Common myeloid progenitor, CD34-positive (primary cell): ENCODE data around the gene GRM4.

Experiments
- CTCF ChIA-PET: fragments of 350-600 bp; sonication (Branson Sonifier 250); formaldehyde crosslinking; loops from one replicate; lab custom pipeline; 2021; ENCODE audit warnings: antibody characterized with exemption; lab: Charles Lee
- POLR2A ChIA-PET: fragments of 350-600 bp; sonication (Branson Sonifier 250); formaldehyde crosslinking; loops from one replicate; lab custom pipeline; 2021; ENCODE audit warnings: antibody characterized with exemption; lab: Charles Lee
- DNase-seq, 3 donors: peaks; one replicate each; pipeline versions ENCODE4 v3.0.0 to v3.0.0-alpha.2; 2013
- H3K27ac ChIP-seq, 2 experiments: 1 replicate in 1 of 2; 2 replicates in 1 of 2; pipeline ENCODE4 v1.7.0; 2013; ENCODE audit warnings: inconsistent platforms in 2 of 2, low read length in 2 of 2, mild to moderate bottlenecking in 2 of 2, low read depth in 1 of 2, moderate library complexity in 1 of 2; ENCODE audit not compliant: severe bottlenecking in 2 of 2, insufficient read depth in 1 of 2, poor library complexity in 1 of 2
- H3K27me3 ChIP-seq, 5 experiments: replicated peaks in 2 of 5; 1 replicate in 3 of 5; 2 replicates in 2 of 5; pipeline versions ENCODE4 v1.6.1 to v1.7.0; 2013; ENCODE audit warnings: low read length in 4 of 5, mild to moderate bottlenecking in 2 of 5, moderate library complexity in 2 of 5, inconsistent platforms in 1 of 5; ENCODE audit not compliant: insufficient read depth in 5 of 5, control insufficient read depth in 4 of 5
- H3K36me3 ChIP-seq, 4 experiments: 1 replicate in 2 of 4; 2 replicates in 2 of 4; pipeline versions ENCODE4 v1.6.1 to v1.7.0; 2013; ENCODE audit warnings: low read length in 3 of 4, control low read depth in 1 of 4, mild to moderate bottlenecking in 1 of 4; ENCODE audit not compliant: control insufficient read depth in 4 of 4, insufficient read depth in 4 of 4
- H3K4me1 ChIP-seq, 4 experiments: 1 replicate in 3 of 4; 2 replicates in 1 of 4; pipeline versions ENCODE4 v1.6.1 to v1.7.1; 2013; ENCODE audit warnings: low read length in 3 of 4, mild to moderate bottlenecking in 3 of 4, control low read depth in 1 of 4, inconsistent platforms in 1 of 4, moderate library complexity in 1 of 4; ENCODE audit not compliant: control insufficient read depth in 4 of 4, insufficient read depth in 4 of 4; ENCODE audit errors: control extremely low read depth in 1 of 4
- H3K4me3 ChIP-seq, 7 experiments: 1 replicate in 4 of 7; 2 replicates in 3 of 7; pipeline versions ENCODE4 v1.5.1 to v1.7.0; 2013; ENCODE audit warnings: mild to moderate bottlenecking in 7 of 7, low read length in 6 of 7, moderate library complexity in 6 of 7, inconsistent platforms in 2 of 7, low read depth in 2 of 7, control low read depth in 1 of 7; ENCODE audit not compliant: insufficient read depth in 4 of 7, control insufficient read depth in 1 of 7; ENCODE audit errors: extremely low read depth in 1 of 7
- H3K9me3 ChIP-seq, 5 experiments: 1 replicate in 4 of 5; 2 replicates in 1 of 5; pipeline versions ENCODE4 v1.6.1 to v1.7.1; 2013; ENCODE audit warnings: low read length in 4 of 5, mild to moderate bottlenecking in 2 of 5, inconsistent platforms in 1 of 5, low read depth in 1 of 5, moderate library complexity in 1 of 5; ENCODE audit not compliant: control insufficient read depth in 4 of 5, insufficient read depth in 2 of 5; ENCODE audit errors: control extremely low read depth in 1 of 5
- WGBS: methylation state at CpG from one replicate; pipeline ENCODE4 v1.1.5; 2013; ENCODE audit not compliant: insufficient coverage; 5-methylcytosine and 5-hydroxymethylcytosine counted together

GRM4 gene

GRCh38 chr6:34151321-34152041 lies 5.6 kb upstream of the GRM4 start:
- no peak for DNase-seq
- H3K4me1 ChIP-seq, result peaks cover 0 to 9% (median 7%) of the 10 kb centered on the region in 4 experiments
- WGBS, result 9% methylated on average over 16 of the region's 21 CpGs
- no peak overlapping the region for H3K27ac ChIP-seq
- H3K9me3 ChIP-seq, result no peaks in the 10 kb centered on the region
- peaks cover 0 to 92% (median 42%) of the 10 kb centered on the region in 5 experiments for H3K27me3 ChIP-seq
- CTCF ChIA-PET, result interaction anchor here (1.2 to 6.7 kb wide), 5 partner anchors 12 to 406 kb away, joined by 3 to 86 read pairs (median 4); no protein-coding TSS in a partner anchor
- H3K36me3 ChIP-seq, result no peaks in the 10 kb centered on the region
- H3K4me3 ChIP-seq, result no peak overlapping the region
- POLR2A ChIA-PET, result no interaction called here

- H3K36me3 ChIP-seq, result no peaks in the 10 kb centered on the region
- 50% methylated on average over 6 of the region's 8 CpGs for WGBS
- H3K4me1 ChIP-seq, result peaks cover 0 to 13% (median 9%) of the 10 kb centered on the region in 4 experiments
- CTCF ChIA-PET, result interaction anchor here (1.4 kb wide), 1 partner anchor 405 kb away, joined by 4 read pairs; no protein-coding TSS in a partner anchor
- no peaks in the 10 kb centered on the region for H3K9me3 ChIP-seq
- peaks cover 0 to 92% (median 48%) of the 10 kb centered on the region in 5 experiments for H3K27me3 ChIP-seq
- POLR2A ChIA-PET, result no interaction called here
- no peak overlapping the region for H3K27ac ChIP-seq
- no peak overlapping the region for H3K4me3 ChIP-seq
- DNase-seq, result no peak
Measured at GRCh38 chr6:34150766-34151165, 4.9 kb upstream of the GRM4 start.

GRCh38 chr6:34149831-34150400 lies 4.0 kb upstream of the GRM4 start:
- peaks cover 0 to 92% (median 50%) of the 10 kb centered on the region in 5 experiments for H3K27me3 ChIP-seq

GRCh38 chr6:34149452-34149810 lies 3.5 kb upstream of the GRM4 start:
- H3K27ac ChIP-seq, result no peak overlapping the region
- ChIA-PET POLR2A (no interaction called here), CTCF (interaction anchor here (0.6 to 1.0 kb wide), 3 partner anchors 8 to 370 kb away, joined by 3 read pairs; no protein-coding TSS in a partner anchor)
- peaks cover 0 to 92% (median 53%) of the 10 kb centered on the region in 5 experiments for H3K27me3 ChIP-seq
- 67% methylated on average over 3 of the region's 5 CpGs for WGBS
- no peak overlapping the region for H3K4me3 ChIP-seq
- H3K36me3 ChIP-seq, result no peaks in the 10 kb centered on the region
- peaks cover 0 to 19% (median 17%) of the 10 kb centered on the region in 4 experiments for H3K4me1 ChIP-seq
- no peaks in the 10 kb centered on the region for H3K9me3 ChIP-seq
- DNase-seq, result no peak

More at GRCh38 chr6:34149831-34150400, 4.0 kb upstream of the GRM4 start:
- Histone ChIP-seq H3K4me1 (peaks cover 0 to 19% (median 17%) of the 10 kb centered on the region in 4 experiments), H3K4me3 (no peak overlapping the region), H3K36me3 (no peaks in the 10 kb centered on the region), H3K9me3 (no peaks in the 10 kb centered on the region), H3K27ac (no peak overlapping the region)
- DNase-seq, result no peak
- WGBS, result 97% methylated on average over 3 of the region's 4 CpGs
- POLR2A ChIA-PET, result no interaction called here
- CTCF ChIA-PET, result interaction anchor here (1.0 kb wide), 2 partner anchors 9 kb away, joined by 3 read pairs; no protein-coding TSS in a partner anchor

- no peaks in the 10 kb centered on the region for H3K9me3 ChIP-seq
- WGBS, result 86% methylated on average over 8 of the region's 8 CpGs
- peaks cover 0 to 92% (median 52%) of the 10 kb centered on the region in 5 experiments for H3K27me3 ChIP-seq
- H3K27ac ChIP-seq, result no peak overlapping the region
- POLR2A ChIA-PET, result no interaction called here
- CTCF ChIA-PET, result interaction anchor here (0.6 to 2.5 kb wide), 4 partner anchors 10 to 405 kb away, joined by 3 to 7 read pairs (median 4); no protein-coding TSS in a partner anchor
- H3K4me3 ChIP-seq, result no peak overlapping the region
- H3K36me3 ChIP-seq, result no peaks in the 10 kb centered on the region
- no peak for DNase-seq
- H3K4me1 ChIP-seq, result peaks cover 0 to 22% (median 22%) of the 10 kb centered on the region in 4 experiments
Measured at GRCh38 chr6:34148631-34149451, 3.0 kb upstream of the GRM4 start.

- ChIA-PET POLR2A (no interaction called here), CTCF (interaction anchor here (1.2 to 2.5 kb wide), 3 partner anchors 10 to 404 kb away, joined by 3 to 7 read pairs (median 4); no protein-coding TSS in a partner anchor)
- Histone ChIP-seq H3K4me3 (no peak overlapping the region), H3K27ac (no peak overlapping the region), H3K27me3 (peaks cover 0 to 92% (median 56%) of the 10 kb centered on the region in 5 experiments), H3K4me1 (peaks cover 0 to 30% (median 28%) of the 10 kb centered on the region in 4 experiments), H3K9me3 (no peaks in the 10 kb centered on the region), H3K36me3 (no peaks in the 10 kb centered on the region)
- no peak for DNase-seq
- 82% methylated on average over 10 of the region's 13 CpGs for WGBS
Measured at GRCh38 chr6:34147906-34148630, 2.2 kb upstream of the GRM4 start.
